Spleen (tissue), 11 donors: Measurements from ENCODE around the gene RAB11FIP4. TPM values are rescaled to one million over a fixed set of nuclear protein-coding genes. Genes with fewer than 3 reads are reported as not detected.

ENCODE experiments used
- DNase-seq: peaks from one replicate; pipeline ENCODE4 v3.0.0-alpha.2; 2020
- H3K27ac ChIP-seq, 8 donors: fragments of 200-600 bp; sonication (generic) in 7 of 8; 1 replicate in 4 of 8; 2 replicates in 4 of 8; pipeline versions ENCODE4 v1.5.0 to v1.8.0; 2016 to 2021; ENCODE audit warnings: inconsistent platforms in 4 of 8, mild to moderate bottlenecking in 4 of 8, moderate library complexity in 1 of 8
- H3K27me3 ChIP-seq, 7 donors: fragments of 200-600 bp; sonication (generic) in 6 of 7; replicated peaks in 1 of 7; 1 replicate in 4 of 7; 2 replicates in 3 of 7; pipeline versions ENCODE4 v1.5.0 to v1.8.0; 2016 to 2021; ENCODE audit warnings: inconsistent platforms in 3 of 7, mild to moderate bottlenecking in 1 of 7
- H3K36me3 ChIP-seq, 6 donors: fragments of 200-600 bp; sonication (generic) in 5 of 6; 1 replicate in 4 of 6; 2 replicates in 2 of 6; pipeline versions ENCODE4 v1.5.0 to v1.8.0; 2016 to 2021; ENCODE audit warnings: inconsistent platforms in 2 of 6
- H3K4me1 ChIP-seq, 6 donors: fragments of 200-600 bp; sonication (generic) in 5 of 6; 1 replicate in 3 of 6; 2 replicates in 3 of 6; pipeline versions ENCODE4 v1.5.0 to v1.8.0; 2016 to 2021; ENCODE audit warnings: inconsistent platforms in 3 of 6
- H3K4me3 ChIP-seq, 8 donors: fragments of 200-600 bp; sonication (generic) in 7 of 8; 1 replicate in 4 of 8; 2 replicates in 4 of 8; pipeline versions ENCODE4 v1.5.0 to v1.8.0; 2016 to 2021; ENCODE audit warnings: inconsistent platforms in 4 of 8, mild to moderate bottlenecking in 4 of 8, moderate library complexity in 2 of 8
- H3K9me3 ChIP-seq, 8 donors: fragments of 200-600 bp; sonication (generic) in 7 of 8; 1 replicate in 4 of 8; 2 replicates in 4 of 8; pipeline versions ENCODE4 v1.5.0 to v1.8.0; 2016 to 2021; ENCODE audit warnings: inconsistent platforms in 4 of 8
- CTCF ChIP-seq, 11 experiments: fragments of 200-600 bp in 7 of 11; fragments of 450-650 bp in 4 of 11; sonication (generic) in 4 of 11; IDR thresholded peaks in 8 of 11; conservative IDR thresholded peaks in 3 of 11; 1 replicate in 7 of 11; 2 replicates in 4 of 11; pipeline versions ENCODE4 v1.4.0 to v1.8.0; 2016 to 2021; ENCODE audit warnings: antibody characterized with exemption in 11 of 11, inconsistent platforms in 4 of 11, mild to moderate bottlenecking in 1 of 11
- POLR2A ChIP-seq, 3 donors: fragments of 450-650 bp; IDR thresholded peaks; one replicate each; pipeline ENCODE4 v1.5.1; 2017; ENCODE audit warnings: antibody characterized with exemption in 3 of 3, mild to moderate bottlenecking in 1 of 3
- POLR2AphosphoS5 ChIP-seq, 3 donors: sonication (generic); formaldehyde crosslinking; IDR thresholded peaks; one replicate each; pipeline ENCODE4 v1.5.1; 2017; ENCODE audit warnings: antibody characterized with exemption in 3 of 3
- WGBS, 5 donors: extraction: QIAGEN DNeasy Blood & Tissue Kit in 3 of 5; methylation state at CpG; one replicate each; pipeline versions ENCODE4 v1.1.5 to v1.1.7; 2013 to 2018; 5-methylcytosine and 5-hydroxymethylcytosine counted together
- intact Hi-C: fragments of 100-400 bp; cut with DNase I; formaldehyde crosslinking; loops from one replicate; pipeline ENCODE4 v1.15.0; 2023; ENCODE audit warnings: low total_unique reads
- polyA plus RNA-seq, 3 donors: library from polyadenylated mRNA; stranded (reverse); fragments of 200-250 nt; gene quantifications; one replicate each; pipeline ENCODE4 v1.2.1, GENCODE V29; 2013
- total RNA-seq, 7 donors: library from RNA; depleted of rRNA in 3 of 7; stranded (reverse); fragments of >200 nt in 3 of 7; fragmentation: NEBNext Ultra II Directional in 4 of 7; extraction: Animal tissue kit (Norgen Biotek cat#: 25700) in 4 of 7; gene quantifications; one replicate each; pipeline versions ENCODE4 v1.1.0 to v1.2.1, GENCODE V29; 2016 to 2021
- donor health status: healthy with polysubstance abuse.
- donor health status: DM: no; HTN: no; CAD: no; lungs with moderate emphysema.
- donor health status: DM: no; HTN: no; CAD: no.
- donor health status: Bipolar disorder and iron deficiency.
- donor health status: healthy.
- donor health status: DM: no; HTN: no; CAD: no.
- donor health status: DM: yes; HTN: yes; CAD: no.

The RAB11FIP4 gene
- total and polyA plus RNA-seq, 10 donors, result 5.5 to 25.2 (median 20.9) TPM

GRCh38 chr17:31488982-31489294, 97.5 kb downstream of the RAB11FIP4 start:
- intact Hi-C loops, result no loop called here
- no peak for DNase-seq
- H3K36me3 ChIP-seq, result no peaks in the 10 kb centered on the region
- peaks cover 47 to 71% (median 70%) of the 10 kb centered on the region in 6 donors for H3K4me1 ChIP-seq
- peak overlapping the region; percentile 72 to 94 (median 83) for H3K27ac ChIP-seq
- H3K9me3 ChIP-seq, result no peaks in the 10 kb centered on the region
- H3K4me3 ChIP-seq, result peak overlapping the region; percentile 46 to 82 (median 67)
- TF ChIP-seq CTCF (IDR thresholded peaks at IDR 0.05 in 8 of 11, conservative IDR thresholded peaks at IDR 0.05 in 3 of 11) (no peak), POLR2A (IDR thresholded peaks at IDR 0.05) (no peak), POLR2AphosphoS5 (IDR thresholded peaks at IDR 0.05) (no peak)
- WGBS, 5 donors, result 26 to 53% (median 45%) methylated on average over 4 of the region's 4 CpGs
- H3K27me3 ChIP-seq, result peaks cover 0 to 21% (median 3%) of the 10 kb centered on the region in 7 donors

GRCh38 chr17:31489295-31490018, 98.0 kb downstream of the RAB11FIP4 start:
- peak overlapping the region in 6 of 8 donors; percentile 89 to 94 (median 92) for H3K27ac ChIP-seq
- H3K9me3 ChIP-seq, result no peaks in the 10 kb centered on the region
- intact Hi-C loops, result no loop called here
- H3K4me3 ChIP-seq, result peak overlapping the region in 7 of 8 donors; percentile 46 to 82 (median 67)
- 82 to 90% (median 88%) methylated on average over 15 to 16 of the region's 16 CpGs for WGBS, 5 donors
- DNase-seq, result no peak
- peaks cover 50 to 76% (median 75%) of the 10 kb centered on the region in 6 donors for H3K4me1 ChIP-seq
- H3K27me3 ChIP-seq, result peaks cover 0 to 21% (median 3%) of the 10 kb centered on the region in 7 donors
- H3K36me3 ChIP-seq, result no peaks in the 10 kb centered on the region
- TF ChIP-seq CTCF (IDR thresholded peaks at IDR 0.05 in 8 of 11, conservative IDR thresholded peaks at IDR 0.05 in 3 of 11) (no peak), POLR2A (IDR thresholded peaks at IDR 0.05) (no peak), POLR2AphosphoS5 (IDR thresholded peaks at IDR 0.05) (no peak)

- 82 to 89% (median 85%) methylated on average over 9 of the region's 9 CpGs for whole genome bisulfite sequencing, 5 donors
- H3K27ac ChIP-seq, result peak overlapping the region; percentile 71 to 94 (median 91)
- no peak for DNase-seq
- no peaks in the 10 kb centered on the region for H3K36me3 ChIP-seq
- intact Hi-C loops, result no loop called here
- no peaks in the 10 kb centered on the region for H3K9me3 ChIP-seq
- no peak for TF ChIP-seq POLR2AphosphoS5 (IDR thresholded peaks at IDR 0.05)
- no peak for TF ChIP-seq CTCF (IDR thresholded peaks at IDR 0.05 in 8 of 11, conservative IDR thresholded peaks at IDR 0.05 in 3 of 11)
- TF ChIP-seq POLR2A (IDR thresholded peaks at IDR 0.05), result no peak
- H3K4me3 ChIP-seq, result peak overlapping the region in 3 of 8 donors; percentile 67 to 82 (median 71)
- H3K27me3 ChIP-seq, result peaks cover 0 to 21% (median 3%) of the 10 kb centered on the region in 7 donors
- peaks cover 57 to 83% (median 82%) of the 10 kb centered on the region in 6 donors for H3K4me1 ChIP-seq
Measured at GRCh38 chr17:31490019-31490650, 98.7 kb downstream of the RAB11FIP4 start.
